HG03108 (cell line): ENCODE results near the gene FAM78A.

Source experiments
- ATAC-seq: cut with Tn5 transposase; IDR thresholded peaks from one replicate; pipeline ENCODE4 v1.9.1; 2021; ENCODE audit warnings: moderate library complexity; ENCODE audit not compliant: unreplicated experiment

The FAM78A gene

GRCh38 chr9:131276094-131276888, at the start of gene FAM78A:
Gene FAM78A (minus strand): TSS chr9:131276510. CDS start chr9:131276179, 331 bp downstream.
- no peak for ATAC-seq

DNA sequence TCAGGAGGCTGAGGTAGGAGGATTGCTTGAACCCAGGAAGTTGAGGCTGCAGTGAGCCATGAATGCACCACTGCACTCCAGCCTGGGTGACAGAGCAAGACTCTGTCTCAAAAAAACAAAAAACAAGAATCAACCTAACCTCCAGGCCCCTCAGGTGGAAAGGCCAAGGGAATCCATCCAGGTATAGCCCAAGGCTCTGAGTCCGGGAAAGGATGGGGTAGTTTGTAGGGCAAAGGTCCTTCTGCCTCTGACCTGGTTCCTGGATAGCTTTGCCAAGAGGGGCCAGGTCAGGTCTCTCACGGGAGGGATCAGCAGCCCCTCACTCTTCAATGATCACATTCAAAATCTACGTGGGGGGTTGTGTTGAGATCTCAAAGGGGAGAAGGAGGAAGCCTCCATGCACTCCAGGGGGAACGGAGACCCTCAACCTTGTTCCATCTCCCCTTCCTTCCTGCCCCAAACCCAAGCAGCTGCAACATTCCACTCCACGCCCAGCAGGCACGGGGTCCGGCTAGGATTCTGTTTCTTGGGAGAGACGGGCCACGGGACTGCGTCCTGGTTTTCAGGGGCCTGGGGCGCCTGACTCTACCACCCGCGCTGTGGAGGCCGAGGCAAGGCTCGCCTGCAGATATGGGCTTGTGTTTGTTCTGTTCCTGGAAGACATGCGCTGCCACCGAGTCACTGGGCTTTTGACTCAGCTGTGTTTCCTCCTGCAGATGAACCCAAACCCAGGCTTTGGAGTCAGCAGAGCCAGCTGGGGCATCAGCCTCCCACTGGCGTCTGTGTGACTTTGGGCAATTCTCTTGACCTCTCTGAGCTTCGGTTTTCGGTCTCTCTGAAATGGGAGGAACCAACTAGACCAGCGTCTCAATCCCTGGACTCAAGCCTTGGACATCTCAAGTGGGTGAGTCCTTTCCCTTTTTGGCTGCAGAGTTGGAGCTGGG, 48.7 kb upstream of the FAM78A start:
- ATAC-seq, result no peak

DNA sequence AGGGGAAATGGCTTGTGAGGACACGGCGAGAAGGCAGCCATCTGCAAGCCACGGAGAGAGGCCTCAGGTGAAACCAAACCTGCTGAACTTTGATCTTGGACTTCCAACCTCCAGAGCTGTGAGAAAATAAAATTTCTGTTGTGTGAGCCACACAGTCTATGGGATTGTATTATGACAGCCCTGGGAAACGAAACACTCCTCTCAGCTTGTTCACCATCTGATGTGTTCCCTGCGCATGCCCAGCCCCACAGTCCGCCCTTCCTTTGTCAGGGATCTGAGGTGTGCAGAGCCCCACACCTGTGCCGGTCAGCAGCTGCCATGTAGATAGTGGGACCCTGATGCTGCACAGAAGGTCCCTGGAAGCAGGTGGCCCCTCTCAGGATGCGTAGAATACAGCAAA, 47.3 kb upstream of the FAM78A start:
- no peak for ATAC-seq

DNA sequence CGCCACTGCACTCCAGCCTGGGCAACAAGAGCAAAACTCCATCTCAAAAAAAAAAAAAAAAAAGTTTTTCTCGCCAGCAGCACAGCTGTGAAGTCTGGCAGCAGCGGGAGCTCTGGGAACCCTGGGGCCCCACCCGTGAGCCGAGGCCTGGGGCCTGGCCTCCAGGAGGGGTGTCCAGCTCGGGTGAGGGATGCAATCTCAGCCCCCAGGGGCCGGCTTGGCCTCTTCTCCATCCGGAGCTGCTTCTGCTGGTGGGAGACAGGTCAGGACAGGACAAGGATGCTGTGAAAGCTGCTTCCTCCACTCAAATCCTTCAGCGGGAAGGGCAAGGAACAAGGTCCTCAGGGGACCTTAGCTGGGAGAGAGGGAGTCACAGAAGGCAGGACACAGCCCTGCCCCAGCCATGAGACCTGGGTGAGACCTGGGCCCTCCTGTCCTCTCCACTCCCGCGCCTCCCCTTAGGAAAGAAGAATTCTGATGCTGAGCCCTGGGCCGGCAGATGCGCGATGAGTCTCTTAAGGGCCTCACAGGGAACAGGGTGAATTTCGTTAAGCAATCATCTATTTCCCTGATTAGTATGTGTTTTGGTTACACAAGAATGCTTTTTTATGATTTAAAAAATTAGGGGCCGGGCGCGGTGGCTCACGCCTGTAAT, 43.8 kb upstream of the FAM78A start:
- no peak for ATAC-seq

- ATAC-seq, result no peak
These were observed 43.2 kb upstream of the FAM78A start for GRCh38 chr9:131319486-131319885.

DNA sequence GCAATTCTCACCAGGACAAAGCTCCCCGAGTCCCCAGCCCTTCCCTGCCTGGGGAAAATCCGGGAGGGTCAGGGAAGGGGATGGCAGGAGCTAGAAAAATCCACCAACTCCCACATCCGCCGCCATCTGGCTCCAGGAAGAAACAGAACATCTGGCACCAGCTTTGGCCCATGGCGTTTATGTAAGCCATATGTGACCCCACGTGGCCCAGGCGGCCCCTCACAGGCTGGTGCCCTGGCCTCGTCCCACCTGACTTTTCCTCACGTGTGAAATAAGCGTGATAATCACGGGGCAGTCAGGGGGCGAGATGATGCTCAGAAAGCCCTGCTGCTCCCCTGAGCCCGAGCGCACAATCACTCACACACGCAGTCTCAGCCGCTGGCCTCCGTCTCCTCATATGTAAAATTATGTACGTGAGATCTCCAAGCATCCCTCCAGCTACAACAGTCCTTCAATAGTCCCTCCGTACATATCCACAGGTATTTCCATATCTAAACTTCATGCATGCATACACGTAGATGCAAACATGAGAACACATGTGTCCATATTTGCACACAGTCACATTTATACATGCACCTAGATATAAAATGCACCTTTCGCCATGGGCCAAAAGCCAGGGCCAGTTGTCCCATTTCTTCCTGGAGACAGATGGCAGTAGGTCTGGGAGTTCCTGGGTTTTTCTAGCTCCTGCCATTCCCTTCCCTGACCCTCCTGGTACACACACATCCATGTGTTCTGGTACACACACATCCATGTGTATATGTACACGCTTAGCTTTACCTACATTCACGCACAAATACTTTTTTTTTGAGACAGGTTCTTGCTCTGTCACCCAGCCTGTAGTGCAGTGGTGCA, 42.1 kb upstream of the FAM78A start:
- no peak for ATAC-seq

DNA sequence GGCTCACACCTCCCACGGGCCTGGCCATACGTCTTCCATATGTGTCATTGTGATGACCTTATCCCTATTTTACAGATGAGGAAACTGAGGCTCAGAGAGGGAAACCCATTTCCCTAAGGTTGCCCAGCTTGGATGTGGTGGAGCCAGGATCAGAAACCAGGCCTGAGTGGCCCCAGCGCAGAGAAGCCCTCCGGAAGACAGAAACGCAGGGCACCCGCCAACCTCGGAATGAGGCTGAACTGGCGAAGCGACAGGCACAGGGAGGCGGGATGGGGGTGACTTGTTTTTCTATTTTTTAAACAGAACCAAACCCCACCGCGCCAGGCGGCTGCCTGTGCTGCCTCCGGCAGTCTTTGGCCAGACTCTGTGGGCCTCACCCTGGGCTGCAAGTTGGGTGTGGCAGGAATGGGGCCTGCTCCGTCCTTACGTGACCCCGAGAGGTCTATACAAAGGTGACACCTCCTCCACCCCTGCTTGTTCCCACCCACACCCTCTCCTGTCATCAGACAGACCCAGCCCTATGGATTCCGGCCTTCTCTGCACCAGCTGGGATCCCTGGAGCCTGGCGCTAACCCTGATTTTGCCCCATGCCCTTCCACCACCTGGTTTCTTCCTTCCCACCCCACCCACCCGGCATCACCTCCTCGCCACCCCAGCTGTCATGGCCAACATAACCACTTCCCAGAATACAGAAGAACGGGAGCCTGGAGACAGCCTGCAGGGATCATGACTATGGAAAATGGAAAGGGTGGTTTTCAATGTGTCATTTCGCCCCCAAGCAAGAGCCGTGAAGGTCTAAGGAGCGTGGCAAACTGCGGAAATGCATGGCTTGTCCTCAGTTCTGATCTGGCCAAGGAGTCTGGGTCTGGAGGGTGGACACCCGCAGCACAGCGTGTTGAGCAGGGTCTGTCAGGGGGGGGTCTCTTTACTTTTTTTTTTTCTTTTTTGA, 36.8 kb upstream of the FAM78A start:
- no peak for ATAC-seq

DNA sequence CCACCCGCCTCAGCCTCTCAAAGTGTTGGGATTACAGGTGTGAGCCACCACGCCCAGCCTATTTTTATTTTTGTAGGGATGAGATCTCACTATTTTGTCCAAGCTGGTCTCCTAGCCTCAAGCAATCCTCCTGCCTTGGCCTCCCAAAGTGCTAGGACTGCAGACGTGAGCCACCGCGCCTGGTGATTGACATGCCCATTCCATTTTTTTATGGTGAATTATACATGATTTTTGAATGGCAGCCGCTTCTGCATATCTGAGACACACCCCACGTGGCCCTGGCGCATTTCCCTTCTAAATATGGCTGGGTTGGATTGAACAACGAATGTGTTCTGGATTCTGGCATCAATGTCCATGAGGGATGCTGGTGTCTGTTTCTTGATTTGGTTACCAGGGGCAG, 35.9 kb upstream of the FAM78A start:
- no peak for ATAC-seq

DNA sequence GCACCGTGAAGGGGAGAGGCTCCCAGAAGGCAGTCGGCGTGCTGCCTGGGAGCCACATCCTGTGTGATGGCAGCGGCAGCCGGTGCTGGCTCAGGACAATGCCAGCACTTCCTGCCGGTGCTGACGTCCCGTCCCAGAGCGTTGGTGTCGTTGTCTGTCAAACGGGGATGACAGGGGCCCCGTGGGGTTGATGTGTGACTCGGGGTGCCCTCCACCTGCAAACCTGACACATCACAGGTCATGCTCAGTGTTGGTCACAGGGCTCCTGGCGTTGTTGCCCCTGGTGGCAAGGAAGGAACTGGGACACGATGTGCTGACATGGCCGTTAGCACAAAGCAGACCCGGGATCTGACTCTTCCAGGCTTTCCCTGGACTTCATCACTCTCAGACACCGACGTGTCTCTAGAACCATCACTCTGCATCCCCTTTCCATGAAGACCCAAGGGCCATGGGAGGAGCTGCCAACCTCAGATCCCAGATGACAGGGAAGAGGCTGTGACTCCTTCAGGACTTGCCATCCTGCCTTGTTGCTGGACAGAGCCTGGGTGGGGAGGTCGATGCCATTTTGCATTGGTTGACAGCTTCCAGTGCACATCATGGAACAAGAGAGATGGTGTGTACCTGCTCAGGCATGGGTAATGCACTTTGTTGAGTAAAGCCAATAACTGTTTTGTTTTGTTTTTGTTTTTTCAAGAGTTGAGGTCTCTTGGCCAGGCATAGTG, 34.7 kb upstream of the FAM78A start:
- ATAC-seq, result no peak

DNA sequence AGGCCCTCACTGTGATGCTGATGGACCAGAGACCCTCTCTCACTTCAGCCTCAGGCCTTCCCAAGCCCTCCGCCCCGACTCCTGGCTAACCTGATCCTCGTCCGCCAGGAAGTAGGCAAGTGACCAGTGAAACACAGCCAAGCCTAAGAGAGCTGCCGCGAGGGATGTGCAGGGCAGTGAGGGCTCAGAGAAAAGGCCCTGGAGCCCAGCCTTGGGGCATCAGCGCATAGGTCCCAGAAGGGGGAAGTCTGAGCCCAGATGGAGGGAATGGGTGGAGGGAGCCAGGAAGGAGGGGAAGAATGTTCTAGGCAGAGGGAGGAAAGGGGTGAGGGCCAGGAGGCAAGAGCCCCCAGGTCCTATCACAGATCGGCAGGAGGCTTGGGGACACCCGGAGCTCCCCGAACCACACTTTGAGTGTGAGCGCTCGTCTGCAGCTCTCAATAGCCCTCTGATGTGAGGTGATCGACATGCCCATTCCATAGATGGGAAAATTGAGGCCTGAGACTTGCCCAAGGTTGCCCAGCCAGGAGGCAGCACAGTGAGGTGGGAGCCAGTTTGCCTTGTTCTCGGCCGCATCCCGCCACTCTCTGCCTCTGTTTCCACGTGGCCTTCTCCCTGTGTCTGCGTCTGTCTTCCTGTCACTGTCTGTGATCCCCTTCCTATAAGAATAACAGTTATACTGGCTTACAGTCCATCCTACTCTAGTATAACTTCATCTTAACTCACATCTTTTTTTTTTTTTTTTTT, 33.4 kb upstream of the FAM78A start:
- no peak for ATAC-seq

DNA sequence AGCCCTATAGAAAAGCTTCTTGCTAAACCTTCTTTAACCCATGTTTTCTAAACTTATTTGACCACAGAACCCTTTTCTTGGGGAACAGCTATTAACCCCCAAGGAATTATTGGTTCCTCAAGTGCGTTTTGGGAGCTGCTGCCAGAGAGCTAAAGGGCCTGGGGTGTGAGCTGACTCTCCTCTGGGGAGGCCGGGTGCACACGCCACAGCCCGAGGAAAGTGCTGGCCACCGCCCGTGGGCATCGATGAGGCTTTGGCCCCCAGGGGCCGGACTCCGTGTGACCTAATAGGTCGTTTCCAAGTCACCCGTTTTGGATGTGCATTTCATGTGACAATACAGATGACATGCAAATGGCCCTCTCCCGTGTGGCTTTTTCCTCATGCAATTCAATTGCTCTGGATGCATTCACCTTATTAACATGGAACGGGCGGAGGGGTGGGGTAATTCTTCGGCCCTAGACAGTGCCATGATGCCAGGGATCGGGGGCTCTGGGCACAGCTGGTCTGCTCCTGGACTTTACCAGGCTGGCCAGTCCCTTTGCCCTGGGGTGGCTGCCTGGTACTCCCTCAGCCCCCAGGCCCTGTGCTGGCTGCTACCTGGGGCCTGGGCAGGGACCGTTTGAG, 32.7 kb upstream of the FAM78A start:
- ATAC-seq, result no peak

DNA sequence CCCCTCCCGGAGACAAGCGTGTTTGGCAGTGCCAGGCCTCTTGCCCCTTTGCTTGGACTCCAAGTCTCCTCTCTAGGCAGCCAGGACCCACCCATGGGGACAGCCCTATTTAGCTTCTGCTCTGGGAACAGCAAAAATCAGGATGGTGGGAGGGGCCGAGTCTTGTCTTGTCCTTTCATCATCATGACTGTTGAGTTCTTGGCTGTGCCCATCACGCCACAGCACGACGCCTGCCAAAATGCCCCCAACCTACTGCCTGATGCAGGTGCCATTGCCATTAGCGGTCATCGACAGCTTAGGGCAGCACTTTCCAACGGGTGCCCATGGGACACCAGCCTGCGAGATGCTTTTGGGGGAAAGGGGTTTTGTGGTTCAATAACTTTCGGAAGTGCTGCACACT, 32.1 kb upstream of the FAM78A start:
- no peak for ATAC-seq

GRCh38 chr9:131307974-131308373, 31.7 kb upstream of the FAM78A start:
- ATAC-seq, result no peak

GRCh38 chr9:131306397-131307004, 30.2 kb upstream of the FAM78A start:
- no peak for ATAC-seq

DNA sequence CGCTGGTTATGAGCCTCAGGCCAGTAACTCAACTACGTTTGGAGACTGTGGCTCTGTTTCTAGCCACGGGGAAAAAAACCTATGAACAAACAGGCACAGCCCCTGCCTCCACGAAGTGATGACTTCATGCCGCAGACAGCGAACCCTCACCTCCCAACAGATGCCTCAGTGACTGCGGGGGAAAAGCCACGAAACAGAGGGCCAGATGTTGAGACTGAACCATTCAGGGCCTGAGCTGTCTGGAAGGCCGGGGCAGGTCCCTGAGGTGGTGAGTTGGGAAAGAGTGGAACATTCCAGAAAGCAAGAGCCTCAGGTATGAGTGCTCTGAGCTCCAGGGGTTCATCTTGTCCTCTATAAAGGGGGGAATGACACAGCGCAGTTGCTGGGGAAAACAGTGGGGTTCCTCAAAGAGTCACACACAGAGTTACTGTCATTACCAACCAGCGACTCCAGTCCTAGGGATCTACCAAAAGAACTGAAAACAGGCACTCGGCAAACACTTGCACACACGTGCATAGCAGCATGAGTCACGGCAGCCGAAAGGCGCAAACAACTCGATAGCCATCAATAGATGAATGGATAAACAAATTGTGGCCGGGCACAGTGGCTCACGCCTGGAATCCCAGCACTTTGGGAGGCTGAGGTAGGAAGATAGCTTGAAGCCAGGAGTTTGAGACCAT, 28.5 kb upstream of the FAM78A start:
- ATAC-seq, result no peak
